Fibroblast of villous mesenchyme (primary cell): ENCODE results near the gene TRIM34. TPM values are rescaled to one million over a fixed set of nuclear protein-coding genes. Genes with fewer than 3 reads are reported as not detected.
A peak's percentile ranks its signal among the peaks of the same experiment; 100 is the strongest.
"Not testable (repeated sequence)": the region's sequence is repeated elsewhere in the genome, so short reads cannot be mapped to it uniquely, and the experiment has no call there.

ENCODE experiments used
- DNase-seq: peaks from one replicate; pipeline ENCODE4 v3.0.0-alpha.2; 2010; ENCODE audit warnings: low read depth
- H3K4me3 ChIP-seq: 2 replicates; pipeline ENCODE4 v1.5.1; 2011; ENCODE audit warnings: low read depth, mild to moderate bottlenecking, low read length
- total RNA-seq: library from RNA; depleted of rRNA; stranded (reverse); fragments of >200 nt; gene quantifications from 2 replicates; pipeline ENCODE4 v1.2.3, GENCODE V29; 2012
- TF ChIP-seq, protein P1 (sequence below): IDR thresholded peaks from 2 replicates; pipeline ENCODE4 v1.5.1; 2012; ENCODE audit warnings: low read depth, mild to moderate bottlenecking, low read length; ENCODE audit not compliant: insufficient read depth

TRIM34 gene
- total RNA-seq, result 7.1 and 10.4 TPM in 2 replicates

DNA sequence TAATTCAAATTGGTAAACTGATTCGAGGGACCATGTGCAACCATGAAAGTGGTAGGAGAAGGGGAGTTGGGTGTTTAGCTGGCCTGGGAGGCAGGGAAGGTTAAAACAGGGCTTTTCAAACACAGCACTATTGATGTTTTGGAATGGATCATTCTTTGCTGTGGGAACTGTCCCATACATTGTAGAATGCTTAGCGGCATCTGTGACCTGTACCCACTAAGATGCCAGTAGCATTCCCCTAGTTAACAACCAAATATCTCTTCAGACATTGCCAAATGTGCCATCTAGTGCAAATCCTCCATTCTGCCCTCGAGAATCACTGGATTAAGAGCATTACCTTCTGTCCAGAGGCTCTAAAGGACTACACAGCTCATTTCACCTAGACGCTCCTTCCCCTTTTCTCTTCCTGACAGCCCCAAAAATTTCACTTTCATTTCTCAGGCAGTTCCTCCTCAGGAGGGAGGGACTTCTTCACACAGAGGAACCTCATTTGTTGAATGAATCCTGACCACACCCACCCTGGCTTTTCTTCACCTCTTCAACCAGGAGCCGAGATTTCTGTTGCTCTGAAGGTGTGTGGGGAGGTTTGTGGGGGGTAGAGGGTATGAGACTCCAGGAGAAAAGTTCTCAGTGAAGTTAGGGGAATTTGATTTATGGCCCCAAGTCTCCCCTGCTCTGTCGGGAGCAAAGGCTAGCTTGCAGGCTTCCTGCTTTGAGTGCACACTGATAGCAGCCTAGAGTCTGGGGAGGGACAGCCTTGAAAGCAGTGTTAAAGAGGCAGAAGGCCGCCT is at the start of gene TRIM34:
TSS of gene TRIM34 (plus strand) at position 513 of the 791 bp plus-strand sequence. CDS start 7,331 bp downstream, outside the sequence.
- H3K4me3 ChIP-seq, result peak within 1 kb of the TSS; percentile 69
- TF ChIP-seq, protein P1, sequence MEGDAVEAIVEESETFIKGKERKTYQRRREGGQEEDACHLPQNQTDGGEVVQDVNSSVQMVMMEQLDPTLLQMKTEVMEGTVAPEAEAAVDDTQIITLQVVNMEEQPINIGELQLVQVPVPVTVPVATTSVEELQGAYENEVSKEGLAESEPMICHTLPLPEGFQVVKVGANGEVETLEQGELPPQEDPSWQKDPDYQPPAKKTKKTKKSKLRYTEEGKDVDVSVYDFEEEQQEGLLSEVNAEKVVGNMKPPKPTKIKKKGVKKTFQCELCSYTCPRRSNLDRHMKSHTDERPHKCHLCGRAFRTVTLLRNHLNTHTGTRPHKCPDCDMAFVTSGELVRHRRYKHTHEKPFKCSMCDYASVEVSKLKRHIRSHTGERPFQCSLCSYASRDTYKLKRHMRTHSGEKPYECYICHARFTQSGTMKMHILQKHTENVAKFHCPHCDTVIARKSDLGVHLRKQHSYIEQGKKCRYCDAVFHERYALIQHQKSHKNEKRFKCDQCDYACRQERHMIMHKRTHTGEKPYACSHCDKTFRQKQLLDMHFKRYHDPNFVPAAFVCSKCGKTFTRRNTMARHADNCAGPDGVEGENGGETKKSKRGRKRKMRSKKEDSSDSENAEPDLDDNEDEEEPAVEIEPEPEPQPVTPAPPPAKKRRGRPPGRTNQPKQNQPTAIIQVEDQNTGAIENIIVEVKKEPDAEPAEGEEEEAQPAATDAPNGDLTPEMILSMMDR, result no peak
- DNase-seq, result peak; percentile 77

DNA sequence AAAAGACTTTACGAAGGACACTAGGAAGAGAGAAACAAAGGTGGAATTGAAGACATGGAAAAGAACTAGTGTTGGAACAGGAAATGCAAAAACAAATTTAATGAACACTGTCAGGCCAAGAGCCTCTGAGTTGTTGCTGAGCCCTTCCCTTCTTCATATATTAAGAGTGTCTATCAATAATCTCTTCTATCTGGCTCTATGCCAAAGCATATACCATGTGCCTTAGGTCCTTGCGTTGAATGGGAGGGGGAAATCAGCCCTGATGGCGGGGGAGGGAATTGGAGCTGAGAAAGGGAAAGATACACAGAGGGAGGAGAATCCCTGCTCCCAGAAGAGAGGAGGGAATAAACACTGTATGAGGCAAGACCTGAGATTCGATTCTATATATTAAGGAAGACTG is 49.6 kb upstream of the TRIM34 start:
- no peak for DNase-seq
- no peak overlapping the region for H3K4me3 ChIP-seq
- TF ChIP-seq, protein P1, result no peak

DNA sequence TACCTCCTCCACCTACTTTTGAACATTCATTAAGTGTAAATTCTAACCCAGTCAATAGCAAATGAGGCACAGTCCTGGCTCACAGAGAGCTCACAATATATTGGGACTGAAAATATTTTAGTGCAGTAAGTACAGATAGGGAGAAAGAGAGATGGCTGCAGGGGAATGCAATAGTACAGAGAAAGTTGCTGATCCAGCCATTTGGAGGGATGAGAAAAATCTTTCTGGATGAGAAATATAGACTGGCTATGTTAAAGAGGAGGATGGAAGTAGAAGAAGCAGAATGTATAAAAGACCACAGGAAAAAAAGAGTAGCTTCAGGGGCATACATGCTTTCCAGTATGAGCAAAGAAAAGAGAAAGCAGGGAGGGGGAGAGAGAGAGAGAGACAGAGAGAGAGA is 47.7 kb upstream of the TRIM34 start:
- TF ChIP-seq, protein P1, result no peak
- no peak overlapping the region for H3K4me3 ChIP-seq
- DNase-seq, result no peak

DNA sequence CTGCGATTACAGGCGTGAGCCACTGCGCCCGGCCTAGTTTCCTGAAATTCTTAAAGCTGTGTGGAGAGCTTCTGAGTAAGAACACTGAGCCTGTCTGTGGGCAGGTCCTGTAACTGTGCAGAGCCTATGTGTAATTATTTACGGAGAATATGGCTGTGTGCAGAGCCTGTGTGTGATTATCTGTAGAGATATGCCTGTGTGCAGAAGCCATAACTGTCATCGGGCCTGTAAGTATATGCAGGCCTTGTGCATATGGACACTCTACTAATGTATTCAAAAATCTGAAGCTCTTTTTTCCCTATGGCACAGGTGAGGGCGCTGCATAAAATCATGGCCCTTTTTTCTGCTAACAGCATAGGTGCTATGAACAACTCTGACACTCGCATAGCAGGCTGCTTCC is 44.2 kb upstream of the TRIM34 start, which contains the start of gene OR52B6:
TSS of gene OR52B6 (plus strand) at position 301 of the 400 bp plus-strand sequence. CDS start at position 301, 0 bp downstream.
- TF ChIP-seq, protein P1, result no peak
- H3K4me3 ChIP-seq, result no peak within 1 kb of the TSS
- no peak for DNase-seq

DNA sequence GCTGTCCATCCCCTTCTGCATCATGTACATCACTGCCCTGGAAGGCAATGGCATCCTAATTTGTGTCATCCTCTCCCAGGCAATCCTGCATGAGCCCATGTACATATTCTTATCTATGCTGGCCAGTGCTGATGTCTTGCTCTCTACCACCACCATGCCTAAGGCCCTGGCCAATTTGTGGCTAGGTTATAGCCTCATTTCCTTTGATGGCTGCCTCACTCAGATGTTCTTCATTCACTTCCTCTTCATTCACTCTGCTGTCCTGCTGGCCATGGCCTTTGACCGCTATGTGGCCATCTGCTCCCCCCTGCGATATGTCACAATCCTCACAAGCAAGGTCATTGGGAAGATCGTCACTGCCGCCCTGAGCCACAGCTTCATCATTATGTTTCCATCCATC is 43.8 kb upstream of the TRIM34 start:
- TF ChIP-seq, protein P1, result no peak
- no peak overlapping the region for H3K4me3 ChIP-seq
- no peak for DNase-seq

DNA sequence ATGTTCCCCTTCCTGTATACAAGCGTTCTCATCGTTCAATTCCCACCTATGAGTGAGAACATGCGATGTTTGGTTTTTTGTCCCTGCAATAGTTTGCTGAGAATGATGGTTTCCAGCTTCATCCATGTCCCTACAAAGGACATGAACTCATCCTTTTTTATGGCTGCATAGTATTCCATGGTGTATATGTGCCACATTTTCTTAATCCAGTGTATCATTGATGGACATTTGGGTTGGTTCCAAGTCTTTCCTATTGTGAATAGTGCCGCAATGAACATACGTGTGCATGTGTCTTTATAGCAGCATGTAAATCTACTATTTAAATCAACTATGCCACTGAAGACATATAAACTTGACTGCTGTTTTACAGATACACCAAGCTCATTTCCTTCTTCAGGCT is 40.3 kb upstream of the TRIM34 start:
- H3K4me3 ChIP-seq, DNase-seq: not testable (repeated sequence)

GRCh38 chr11:5589906-5590305 is 34.9 kb upstream of the TRIM34 start:
- H3K4me3 ChIP-seq, DNase-seq: not testable (repeated sequence)

- no peak for DNase-seq
- TF ChIP-seq, protein P1, result no peak
These were observed 33.2 kb upstream of the TRIM34 start for GRCh38 chr11:5591613-5592012.

More at GRCh38 chr11:5591613-5592012, 33.2 kb upstream of the TRIM34 start:
- no peak overlapping the region for H3K4me3 ChIP-seq
